ENCODE measurements around the gene DARS2. TPM values are rescaled to one million over a fixed set of nuclear protein-coding genes. Genes with fewer than 3 reads are reported as not detected.
"Not testable (repeated sequence)": the region's sequence is repeated elsewhere in the genome, so short reads cannot be mapped to it uniquely, and the experiment has no call there.

The DARS2 gene
- total RNA-seq, 2 donors from 2014 or later, result 11.3 to 18.1 TPM

GRCh38 chr1:173871500-173871899 lies 47.0 kb downstream of the DARS2 start:
- intact Hi-C loops (cut with DNase I), result no loop called here
- 91% methylated on average over 2 of the region's 2 CpGs for WGBS
- H3K9me3 ChIP-seq, result no peaks in the 10 kb centered on the region

GRCh38 chr1:173876732-173877131 lies 52.3 kb downstream of the DARS2 start:
- H3K27me3 ChIP-seq (replicated peaks; ENCODE audit: insufficient read depth), result no peaks in the 10 kb centered on the region

More at GRCh38 chr1:173871500-173871899, 47.0 kb downstream of the DARS2 start:
- Histone ChIP-seq H3K4me3 (no peak overlapping the region), H3K27me3 (replicated peaks; ENCODE audit: insufficient read depth) (no peaks in the 10 kb centered on the region), H3K27ac (no peak overlapping the region), H3K36me3 (no peaks in the 10 kb centered on the region), H3K4me1 (replicated peaks) (peaks cover 8% of the 10 kb centered on the region)
- no peak for DNase-seq (ENCODE audit: low spot score)
- TF ChIP-seq CTCF (IDR thresholded peaks at IDR 0.05) (no peak), POLR2AphosphoS5 (IDR thresholded peaks at IDR 0.05) (no peak), POLR2A (IDR thresholded peaks at IDR 0.05) (no peak)

GRCh38 chr1:173878251-173878650 lies 53.8 kb downstream of the DARS2 start:
- no peak for DNase-seq (ENCODE audit: low spot score)
- no peaks in the 10 kb centered on the region for H3K36me3 ChIP-seq
- no peak overlapping the region for H3K27ac ChIP-seq
- intact Hi-C loops (cut with DNase I), result no loop called here
- H3K4me1 ChIP-seq (replicated peaks), result no peaks in the 10 kb centered on the region
- H3K4me3 ChIP-seq, result no peak overlapping the region
- no peak for TF ChIP-seq POLR2AphosphoS5 (IDR thresholded peaks at IDR 0.05)
- TF ChIP-seq CTCF (IDR thresholded peaks at IDR 0.05), result no peak
- no peak for TF ChIP-seq POLR2A (IDR thresholded peaks at IDR 0.05)
- H3K9me3 ChIP-seq, result no peaks in the 10 kb centered on the region
- no peaks in the 10 kb centered on the region for H3K27me3 ChIP-seq (replicated peaks; ENCODE audit: insufficient read depth)

More at GRCh38 chr1:173876732-173877131, 52.3 kb downstream of the DARS2 start:
- H3K27ac ChIP-seq, result no peak overlapping the region
- H3K9me3 ChIP-seq, result no peaks in the 10 kb centered on the region
- no peaks in the 10 kb centered on the region for H3K4me1 ChIP-seq (replicated peaks)
- DNase-seq (ENCODE audit: low spot score), result no peak
- TF ChIP-seq POLR2A (IDR thresholded peaks at IDR 0.05) (no peak), CTCF (IDR thresholded peaks at IDR 0.05) (no peak), POLR2AphosphoS5 (IDR thresholded peaks at IDR 0.05) (no peak)
- H3K4me3 ChIP-seq, result no peak overlapping the region
- no peaks in the 10 kb centered on the region for H3K36me3 ChIP-seq
- 77% methylated on average over 5 of the region's 5 CpGs for WGBS
- intact Hi-C loops (cut with DNase I), result no loop called here

- H3K36me3 ChIP-seq; H3K9me3 ChIP-seq; H3K27ac ChIP-seq; intact Hi-C loops (cut with DNase I); DNase-seq (ENCODE audit: low spot score); H3K4me3 ChIP-seq; H3K4me1 ChIP-seq (replicated peaks); H3K27me3 ChIP-seq (replicated peaks; ENCODE audit: insufficient read depth): not testable (repeated sequence)
- WGBS, result 90% methylated on average over 4 of the region's 4 CpGs
Measured at GRCh38 chr1:173881117-173881516, 56.6 kb downstream of the DARS2 start.

GRCh38 chr1:173884701-173885100 lies 60.2 kb downstream of the DARS2 start:
- H3K4me1 ChIP-seq (replicated peaks), result no peaks in the 10 kb centered on the region
- WGBS, result 89% methylated on average over 5 of the region's 5 CpGs
- intact Hi-C loops (cut with DNase I), result no loop called here
- TF ChIP-seq POLR2AphosphoS5 (IDR thresholded peaks at IDR 0.05), result no peak
- no peak for TF ChIP-seq POLR2A (IDR thresholded peaks at IDR 0.05)
- no peak for TF ChIP-seq CTCF (IDR thresholded peaks at IDR 0.05)
- no peaks in the 10 kb centered on the region for H3K9me3 ChIP-seq
- DNase-seq (ENCODE audit: low spot score), result no peak
- H3K36me3 ChIP-seq, result no peaks in the 10 kb centered on the region
- H3K27me3 ChIP-seq (replicated peaks; ENCODE audit: insufficient read depth), result no peaks in the 10 kb centered on the region
- no peak overlapping the region for H3K4me3 ChIP-seq
- H3K27ac ChIP-seq, result no peak overlapping the region
